Brain microvascular endothelial cell (primary cell): Measurements from ENCODE around the gene SUFU.
"Not testable (repeated sequence)": the region's sequence is repeated elsewhere in the genome, so short reads cannot be mapped to it uniquely, and the experiment has no call there.

Experiments
- DNase-seq: peaks from one replicate; pipeline ENCODE4 v3.0.0-alpha.2; 2020
- H3K27ac ChIP-seq: fragments of 250-450 bp; sonication (Bioruptor Pico); 2 replicates; pipeline ENCODE4 v1.5.1; 2020; ENCODE audit warnings: mild to moderate bottlenecking, moderate library complexity
- H3K27me3 ChIP-seq: fragments of 250-450 bp; sonication (Bioruptor Pico); replicated peaks from 2 replicates; pipeline ENCODE4 v1.5.1; 2020; ENCODE audit warnings: mild to moderate bottlenecking
- H3K36me3 ChIP-seq: fragments of 250-450 bp; sonication (Bioruptor Pico); replicated peaks from 2 replicates; pipeline ENCODE4 v1.5.1; 2020; ENCODE audit warnings: mild to moderate bottlenecking
- H3K4me3 ChIP-seq: 2 replicates; pipeline ENCODE4 v1.5.1; 2011; ENCODE audit warnings: low read depth, mild to moderate bottlenecking, control low read depth, low read length, moderate library complexity
- in situ Hi-C: cut with HindIII; loops from 2 replicates; pipeline ENCODE4 v1.10.0; 2017; ENCODE audit warnings: low sequenced_read_pairs, low pct_ligation_motif_present
- TF ChIP-seq, protein P1 (sequence below): IDR thresholded peaks from 2 replicates; pipeline ENCODE4 v1.5.1; 2011; ENCODE audit warnings: low read depth, mild to moderate bottlenecking, moderate library complexity, low read length, control low read depth, inconsistent platforms; ENCODE audit errors: missing control alignments

Gene SUFU

DNA sequence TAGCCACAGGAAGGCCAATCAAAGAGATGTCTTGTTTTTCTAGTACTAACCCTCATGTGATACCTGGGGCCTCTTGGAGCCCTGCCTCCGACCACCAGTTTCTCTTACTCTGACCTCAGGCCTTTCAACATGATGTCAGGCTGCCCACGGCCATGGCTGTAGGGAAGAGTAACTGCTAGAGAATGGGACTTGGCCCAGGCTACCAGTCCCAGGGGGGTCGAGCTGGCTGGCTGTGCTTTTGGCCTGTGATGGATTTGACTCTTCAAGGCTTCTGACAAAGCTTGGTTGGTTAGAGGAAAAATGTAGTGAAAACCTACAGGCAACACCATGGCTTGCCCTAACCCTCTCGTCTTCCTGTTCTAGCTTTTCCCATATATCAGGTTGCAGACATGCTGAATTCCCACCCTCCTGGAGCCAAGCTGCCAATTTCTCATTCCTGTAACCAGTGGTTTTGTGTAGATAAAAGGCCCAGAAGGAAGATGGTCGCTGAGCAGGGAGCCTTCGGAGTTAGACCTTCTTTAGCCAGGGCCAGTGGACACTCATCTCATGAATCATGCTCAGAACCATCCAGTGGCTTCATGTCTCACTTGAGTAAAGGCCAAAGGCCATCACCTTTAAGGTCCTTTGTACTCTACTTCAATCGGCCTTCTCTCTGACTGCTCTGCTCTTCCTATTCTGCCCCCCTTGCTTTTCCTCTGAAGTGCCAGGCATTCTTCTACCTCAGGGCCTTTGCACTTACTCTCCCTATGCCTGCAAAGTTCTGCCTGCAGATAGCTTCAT is 19.7 kb downstream of the SUFU start:
- in situ Hi-C loops: no loop called here
- peak overlapping the region; percentile 9 for H3K27ac ChIP-seq
- peak; percentile 47 for DNase-seq
- H3K4me3 ChIP-seq: no peak overlapping the region
- H3K36me3 ChIP-seq: peaks cover 4% of the 10 kb centered on the region
- TF ChIP-seq, protein P1, sequence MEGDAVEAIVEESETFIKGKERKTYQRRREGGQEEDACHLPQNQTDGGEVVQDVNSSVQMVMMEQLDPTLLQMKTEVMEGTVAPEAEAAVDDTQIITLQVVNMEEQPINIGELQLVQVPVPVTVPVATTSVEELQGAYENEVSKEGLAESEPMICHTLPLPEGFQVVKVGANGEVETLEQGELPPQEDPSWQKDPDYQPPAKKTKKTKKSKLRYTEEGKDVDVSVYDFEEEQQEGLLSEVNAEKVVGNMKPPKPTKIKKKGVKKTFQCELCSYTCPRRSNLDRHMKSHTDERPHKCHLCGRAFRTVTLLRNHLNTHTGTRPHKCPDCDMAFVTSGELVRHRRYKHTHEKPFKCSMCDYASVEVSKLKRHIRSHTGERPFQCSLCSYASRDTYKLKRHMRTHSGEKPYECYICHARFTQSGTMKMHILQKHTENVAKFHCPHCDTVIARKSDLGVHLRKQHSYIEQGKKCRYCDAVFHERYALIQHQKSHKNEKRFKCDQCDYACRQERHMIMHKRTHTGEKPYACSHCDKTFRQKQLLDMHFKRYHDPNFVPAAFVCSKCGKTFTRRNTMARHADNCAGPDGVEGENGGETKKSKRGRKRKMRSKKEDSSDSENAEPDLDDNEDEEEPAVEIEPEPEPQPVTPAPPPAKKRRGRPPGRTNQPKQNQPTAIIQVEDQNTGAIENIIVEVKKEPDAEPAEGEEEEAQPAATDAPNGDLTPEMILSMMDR: no peak
- H3K27me3 ChIP-seq: no peaks in the 10 kb centered on the region

- Histone ChIP-seq H3K27me3 (no peaks in the 10 kb centered on the region), H3K4me3 (no peak overlapping the region), H3K27ac (no peak overlapping the region), H3K36me3 (peaks cover 4% of the 10 kb centered on the region)
- DNase-seq: no peak
- TF ChIP-seq, protein P1: no peak
- in situ Hi-C loops: no loop called here
Measured at GRCh38 chr10:102524746-102525145, 21.0 kb downstream of the SUFU start.

DNA sequence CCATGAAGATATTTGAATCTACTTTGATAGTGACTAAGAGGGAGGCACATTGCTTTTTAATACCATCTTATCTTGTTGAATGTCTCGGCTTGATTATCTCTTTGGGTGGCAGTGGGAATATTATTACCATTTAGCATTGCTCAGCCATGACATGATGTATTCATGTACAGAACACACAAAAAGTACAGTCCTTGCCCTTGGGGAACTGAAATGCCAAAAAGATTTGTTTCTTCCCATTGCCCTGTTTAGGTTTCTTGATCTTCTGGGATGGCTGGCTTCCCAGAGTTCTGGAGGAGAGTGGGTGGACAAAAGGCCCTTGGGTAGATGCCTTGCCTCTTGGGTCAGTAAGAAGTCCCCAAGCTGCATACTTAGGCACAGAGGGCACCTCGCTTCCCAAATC is 23.8 kb downstream of the SUFU start:
- H3K36me3 ChIP-seq: peaks cover 4% of the 10 kb centered on the region
- H3K4me3 ChIP-seq: no peak overlapping the region
- in situ Hi-C loops: no loop called here
- H3K27ac ChIP-seq: no peak overlapping the region
- TF ChIP-seq, protein P1: no peak
- peak; percentile 19 for DNase-seq
- no peaks in the 10 kb centered on the region for H3K27me3 ChIP-seq

DNA sequence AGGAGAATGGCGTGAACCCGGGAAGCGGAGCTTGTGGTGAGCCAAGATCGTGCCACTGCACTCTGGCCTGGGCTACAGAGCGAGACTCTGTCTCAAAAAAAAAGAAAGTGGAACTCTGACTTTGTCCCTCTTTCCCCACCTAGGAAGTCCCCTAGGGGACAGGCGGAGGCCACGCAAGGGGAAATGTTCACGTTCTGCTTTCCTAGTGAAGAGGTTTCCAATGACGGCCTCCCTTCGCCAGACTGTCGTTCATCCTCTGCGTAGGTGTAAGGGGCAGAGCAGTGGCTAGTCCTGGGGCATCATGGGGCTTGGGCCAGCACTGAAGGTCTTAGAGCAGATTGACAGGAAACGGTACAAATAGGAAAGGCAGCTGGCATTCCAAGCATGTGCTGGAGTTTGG is 30.6 kb downstream of the SUFU start:
- Histone ChIP-seq H3K36me3 (no peaks in the 10 kb centered on the region), H3K4me3 (no peak overlapping the region), H3K27ac (no peak overlapping the region), H3K27me3 (no peaks in the 10 kb centered on the region)
- in situ Hi-C loops: no loop called here
- TF ChIP-seq, protein P1: no peak
- DNase-seq: no peak

DNA sequence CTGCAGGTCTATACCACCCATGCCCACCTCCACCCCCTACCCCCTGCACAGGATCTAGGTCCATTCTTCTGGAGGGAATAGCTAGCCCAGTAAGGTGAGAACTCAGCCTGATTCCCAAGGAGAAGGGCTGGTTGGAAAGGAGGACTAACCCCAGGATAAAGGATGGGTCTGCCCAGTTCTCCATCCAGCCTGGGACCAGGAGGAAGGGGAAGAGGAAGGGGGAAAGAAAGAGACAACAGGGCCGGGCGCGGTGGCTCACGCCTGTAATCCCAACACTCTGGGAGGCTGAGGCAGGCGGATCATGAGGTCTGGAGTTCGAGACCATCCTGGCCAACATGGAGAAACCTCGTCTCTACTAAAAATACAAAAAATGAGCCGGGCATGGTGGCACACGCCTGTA is 31.2 kb downstream of the SUFU start:
- H3K36me3 ChIP-seq, H3K4me3 ChIP-seq, H3K27ac ChIP-seq, DNase-seq, H3K27me3 ChIP-seq, in situ Hi-C loops: not testable (repeated sequence)

DNA sequence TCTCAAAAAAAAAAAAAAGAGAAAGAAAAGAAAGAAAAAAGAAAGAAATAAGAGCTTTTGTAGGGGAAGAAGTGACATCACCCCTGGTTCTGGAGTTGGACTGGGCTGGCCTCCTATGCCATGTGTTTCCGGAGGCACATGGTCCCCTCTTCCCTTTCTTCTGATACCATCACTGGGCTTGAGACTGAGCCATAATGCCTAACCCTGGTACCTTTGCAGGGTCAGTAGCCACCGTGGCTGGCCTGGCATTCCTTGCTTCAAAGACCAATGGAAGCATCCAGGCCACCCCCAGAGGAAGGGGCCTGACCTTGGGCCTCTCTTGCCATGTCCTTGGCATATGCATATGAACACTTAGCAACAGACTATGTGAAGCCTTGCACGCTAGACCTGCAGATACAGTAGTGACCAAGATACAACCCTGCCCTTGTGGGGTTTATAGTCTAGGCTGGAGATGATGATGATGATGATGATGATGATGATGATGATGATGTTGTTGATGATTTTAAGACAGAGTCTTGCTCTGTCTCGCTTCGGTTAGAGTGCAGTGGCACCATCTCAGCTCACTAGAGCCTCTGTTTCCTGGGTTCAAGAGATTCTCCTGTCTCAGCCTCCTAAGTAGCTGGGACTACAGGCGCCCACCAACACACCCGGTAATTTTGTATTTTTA is 31.8 kb downstream of the SUFU start:
- Histone ChIP-seq H3K36me3 (no peaks in the 10 kb centered on the region), H3K4me3 (no peak overlapping the region), H3K27me3 (no peaks in the 10 kb centered on the region), H3K27ac (no peak overlapping the region)
- in situ Hi-C loops: no loop called here
- no peak for DNase-seq
- TF ChIP-seq, protein P1: no peak
